Thyroid gland (tissue), 4 donors: ENCODE data around the gene MTMR8. TPM values are rescaled to one million over a fixed set of nuclear protein-coding genes. Genes with fewer than 3 reads are reported as not detected.

ENCODE experiments used
- DNase-seq, 2 donors: peaks; one replicate each; pipeline ENCODE4 v3.0.0-alpha.2; 2019
- H3K27ac ChIP-seq, 3 donors: fragments of 200-600 bp; sonication (generic); 1 replicate in 2 of 3; 2 replicates in 1 of 3; pipeline ENCODE4 v1.5.1; 2016 to 2019; ENCODE audit warnings: mild to moderate bottlenecking in 1 of 3, moderate library complexity in 1 of 3
- H3K27me3 ChIP-seq: fragments of 200-600 bp; sonication (generic); one replicate; pipeline ENCODE4 v1.5.1; 2019
- H3K36me3 ChIP-seq, 2 donors: fragments of 200-600 bp; sonication (generic); one replicate each; pipeline ENCODE4 v1.5.1; 2016 to 2019
- H3K4me1 ChIP-seq, 2 donors: fragments of 200-600 bp; sonication (generic); one replicate each; pipeline ENCODE4 v1.5.1; 2017 to 2019
- H3K4me3 ChIP-seq, 3 donors: fragments of 200-600 bp; sonication (generic); replicated peaks in 1 of 3; 1 replicate in 2 of 3; 2 replicates in 1 of 3; pipeline ENCODE4 v1.5.1; 2016; ENCODE audit warnings: mild to moderate bottlenecking in 1 of 3
- H3K9me3 ChIP-seq: fragments of 200-600 bp; sonication (generic); one replicate; pipeline ENCODE4 v1.5.1; 2017
- CTCF ChIP-seq, 6 experiments: fragments of 200-600 bp in 3 of 6; fragments of 450-650 bp in 3 of 6; sonication (generic) in 3 of 6; IDR thresholded peaks; one replicate each; pipeline ENCODE4 v1.5.1; 2016 to 2019; ENCODE audit warnings: antibody characterized with exemption in 6 of 6, mild to moderate bottlenecking in 2 of 6, inconsistent platforms in 1 of 6, moderate library complexity in 1 of 6
- POLR2A ChIP-seq, 2 donors: fragments of 450-650 bp; IDR thresholded peaks; one replicate each; pipeline ENCODE4 v1.6.1; 2017; ENCODE audit warnings: antibody characterized with exemption in 2 of 2, mild to moderate bottlenecking in 2 of 2, moderate library complexity in 1 of 2
- WGBS, 2 donors: methylation state at CpG; one replicate each; pipeline ENCODE4 v1.1.5; 2017; 5-methylcytosine and 5-hydroxymethylcytosine counted together
- intact Hi-C: fragments of 100-400 bp; cut with DNase I; formaldehyde crosslinking; loops from one replicate; pipeline ENCODE4 v1.15.1; 2023
- total RNA-seq, 4 donors: library from RNA; depleted of rRNA; stranded (reverse); fragments of >200 nt; gene quantifications; one replicate each; pipeline ENCODE4 v1.2.3, GENCODE V29; 2016

Gene MTMR8
- total RNA-seq, 4 donors from 2014 or later, result 1.6 to 2.9 (median 2.1) TPM

DNA sequence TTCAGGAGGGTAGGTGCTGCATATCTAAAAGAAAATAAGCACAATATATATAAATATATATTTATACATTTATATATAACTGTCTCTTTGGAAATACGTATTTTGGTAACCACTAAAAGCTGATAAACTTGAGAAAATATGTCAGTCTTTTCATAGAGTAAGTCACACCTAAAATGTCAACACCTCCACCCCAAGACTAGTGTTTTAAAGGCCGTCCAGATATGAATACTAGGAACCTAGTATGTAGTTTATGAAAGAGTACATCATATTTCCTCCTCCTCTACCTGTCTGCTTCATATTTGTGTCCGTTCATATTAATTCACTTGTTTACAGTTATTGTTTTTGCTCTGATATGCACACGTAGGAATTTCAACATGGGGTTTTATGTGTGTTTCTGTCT lies 45.2 kb downstream of the MTMR8 start:
- WGBS, 2 donors, result 92 to 98% methylated on average over 4 of the region's 4 CpGs
- intact Hi-C loops, result no loop called here

GRCh38 chrX:64342811-64343210 lies 52.4 kb downstream of the MTMR8 start:
- H3K36me3 ChIP-seq, result no peaks in the 10 kb centered on the region
- H3K4me3 ChIP-seq, result no peak overlapping the region
- H3K4me1 ChIP-seq, result no peaks in the 10 kb centered on the region
- H3K27ac ChIP-seq, result no peak overlapping the region
- H3K27me3 ChIP-seq, result no peaks in the 10 kb centered on the region
- no peak for DNase-seq
- WGBS, 2 donors, result 70 to 71% methylated on average over 1 of the region's 1 CpG
- H3K9me3 ChIP-seq, result no peaks in the 10 kb centered on the region
- intact Hi-C loops, result no loop called here
- TF ChIP-seq POLR2A (IDR thresholded peaks at IDR 0.05) (no peak), CTCF (IDR thresholded peaks at IDR 0.05) (no peak)

More for the DNA sequence above, 45.2 kb downstream of the MTMR8 start:
- no peak for DNase-seq
- H3K4me3 ChIP-seq, result no peak overlapping the region
- TF ChIP-seq CTCF (IDR thresholded peaks at IDR 0.05), result no peak
- TF ChIP-seq POLR2A (IDR thresholded peaks at IDR 0.05), result no peak
- no peak overlapping the region for H3K27ac ChIP-seq
- no peaks in the 10 kb centered on the region for H3K4me1 ChIP-seq
- no peaks in the 10 kb centered on the region for H3K27me3 ChIP-seq
- H3K36me3 ChIP-seq, result no peaks in the 10 kb centered on the region
- H3K9me3 ChIP-seq, result no peaks in the 10 kb centered on the region

DNA sequence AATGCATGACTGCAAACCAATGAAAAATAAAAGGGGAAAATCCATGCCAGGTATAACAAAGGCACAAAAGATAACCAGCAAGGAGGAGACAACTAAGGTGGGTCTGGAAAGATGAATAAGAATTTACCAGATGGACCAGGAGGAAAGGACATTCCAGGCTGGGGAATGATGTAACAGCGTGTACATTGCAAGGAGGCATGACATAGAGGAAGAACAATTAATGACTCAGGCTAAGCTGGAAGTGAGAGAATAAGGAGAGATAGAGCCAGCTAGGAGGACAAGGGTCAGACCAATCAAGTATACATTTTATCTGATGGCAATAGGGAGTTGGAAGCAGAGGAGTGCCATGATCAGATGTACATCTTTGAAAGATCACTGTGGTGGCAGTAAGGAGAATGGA lies 57.0 kb downstream of the MTMR8 start:
- intact Hi-C loops, result no loop called here
- Histone ChIP-seq H3K4me1 (no peaks in the 10 kb centered on the region), H3K9me3 (no peaks in the 10 kb centered on the region), H3K27me3 (no peaks in the 10 kb centered on the region), H3K4me3 (no peak overlapping the region), H3K27ac (no peak overlapping the region), H3K36me3 (no peaks in the 10 kb centered on the region)
- 97 to 100% methylated on average over 1 of the region's 1 CpG for WGBS, 2 donors
- no peak for DNase-seq
- TF ChIP-seq POLR2A (IDR thresholded peaks at IDR 0.05), result no peak
- TF ChIP-seq CTCF (IDR thresholded peaks at IDR 0.05), result no peak

GRCh38 chrX:64334467-64334866 lies 60.8 kb downstream of the MTMR8 start:
- intact Hi-C loops, result no loop called here
- no peaks in the 10 kb centered on the region for H3K9me3 ChIP-seq
- no peaks in the 10 kb centered on the region for H3K36me3 ChIP-seq
- H3K4me3 ChIP-seq, result no peak overlapping the region
- TF ChIP-seq CTCF (IDR thresholded peaks at IDR 0.05) (no peak), POLR2A (IDR thresholded peaks at IDR 0.05) (no peak)
- no peak for DNase-seq
- 84 to 92% methylated on average over 3 of the region's 3 CpGs for WGBS, 2 donors
- no peaks in the 10 kb centered on the region for H3K27me3 ChIP-seq
- H3K4me1 ChIP-seq, result no peaks in the 10 kb centered on the region
- H3K27ac ChIP-seq, result no peak overlapping the region

DNA sequence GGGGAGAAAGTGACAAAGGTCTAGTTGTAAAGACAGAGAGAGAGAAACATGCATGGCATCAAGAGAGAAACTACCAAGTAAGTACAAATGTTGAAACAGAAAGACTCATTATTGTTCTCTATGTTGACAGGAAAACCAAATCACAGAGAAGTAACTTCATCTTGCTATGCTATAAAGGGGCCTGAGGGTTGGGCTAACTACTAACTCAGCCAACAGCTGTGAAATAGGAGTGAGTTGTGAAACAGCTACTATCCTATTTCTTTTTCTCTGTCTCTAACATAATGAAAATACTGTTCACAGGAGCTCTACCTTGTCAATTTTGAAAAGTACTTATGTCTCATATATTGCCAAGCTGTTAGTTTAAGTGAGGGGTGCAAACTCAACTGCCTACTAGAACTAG lies 65.0 kb downstream of the MTMR8 start:
- H3K36me3 ChIP-seq, result no peaks in the 10 kb centered on the region
- intact Hi-C loops, result no loop called here
- TF ChIP-seq CTCF (IDR thresholded peaks at IDR 0.05), result no peak
- TF ChIP-seq POLR2A (IDR thresholded peaks at IDR 0.05), result no peak

More for the DNA sequence above, 65.0 kb downstream of the MTMR8 start:
- H3K9me3 ChIP-seq, result no peaks in the 10 kb centered on the region
- H3K4me1 ChIP-seq, result no peaks in the 10 kb centered on the region
- DNase-seq, result no peak
- H3K4me3 ChIP-seq, result no peak overlapping the region
- H3K27ac ChIP-seq, result no peak overlapping the region
- H3K27me3 ChIP-seq, result no peaks in the 10 kb centered on the region
